HG03103 (cell line): Measurements from ENCODE around the gene ALDH9A1.
"Not testable (repeated sequence)": the region's sequence is repeated elsewhere in the genome, so short reads cannot be mapped to it uniquely, and the experiment has no call there.

Experiments
- ATAC-seq: cut with Tn5 transposase; IDR thresholded peaks from one replicate; pipeline ENCODE4 v1.9.1; 2021; ENCODE audit warnings: low read depth; ENCODE audit not compliant: unreplicated experiment

The ALDH9A1 gene

GRCh38 chr1:165647970-165648369 is 50.4 kb downstream of the ALDH9A1 start:
- no peak for ATAC-seq

- ATAC-seq: no peak
Observed at GRCh38 chr1:165647517-165647916, 50.8 kb downstream of the ALDH9A1 start.

- ATAC-seq: no peak
Observed at GRCh38 chr1:165645654-165646366, 52.6 kb downstream of the ALDH9A1 start.

GRCh38 chr1:165644064-165644735 is 54.2 kb downstream of the ALDH9A1 start:
- ATAC-seq: no peak

GRCh38 chr1:165641231-165641987 is 57.0 kb downstream of the ALDH9A1 start:
- ATAC-seq: no peak

GRCh38 chr1:165639821-165640623 is 58.3 kb downstream of the ALDH9A1 start:
- peak; percentile 23 for ATAC-seq

- ATAC-seq: not testable (repeated sequence)
Observed at GRCh38 chr1:165638211-165638610, 60.2 kb downstream of the ALDH9A1 start.

GRCh38 chr1:165637427-165637826 is 60.9 kb downstream of the ALDH9A1 start:
- no peak for ATAC-seq

- ATAC-seq: no peak
Observed at GRCh38 chr1:165635823-165636222, 62.5 kb downstream of the ALDH9A1 start.

- ATAC-seq: no peak
Observed at GRCh38 chr1:165635329-165635728, 63.0 kb downstream of the ALDH9A1 start.

- no peak for ATAC-seq
Observed at GRCh38 chr1:165634154-165634921, 64.0 kb downstream of the ALDH9A1 start.

GRCh38 chr1:165633614-165634013 is 64.7 kb downstream of the ALDH9A1 start:
- ATAC-seq: no peak

GRCh38 chr1:165632491-165632890 is 65.9 kb downstream of the ALDH9A1 start:
- ATAC-seq: no peak

- ATAC-seq: no peak
Observed at GRCh38 chr1:165632152-165632469, 66.3 kb downstream of the ALDH9A1 start.

GRCh38 chr1:165631342-165632151 is 66.8 kb downstream of the ALDH9A1 start:
- ATAC-seq: peak; percentile 30

- peak; percentile 71 for ATAC-seq
Observed at GRCh38 chr1:165630629-165631341, 67.6 kb downstream of the ALDH9A1 start, which contains the start of gene MGST3. MGST3 (plus strand) TSS chr1:165631234; CDS start chr1:165649848, 18,614 bp downstream.

GRCh38 chr1:165629848-165630628 is 68.3 kb downstream of the ALDH9A1 start:
- ATAC-seq: no peak

GRCh38 chr1:165629151-165629550 is 69.2 kb downstream of the ALDH9A1 start:
- ATAC-seq: no peak
